NCI-H510A treated with DMSO at 0.1 percent for 48 hours (cell line): ENCODE results near the gene CDK6.

Experiments used
- DNase-seq: peaks from one replicate; lab custom pipeline; 2025; lab: John Stamatoyannopoulos, UW

CDK6 gene

DNA sequence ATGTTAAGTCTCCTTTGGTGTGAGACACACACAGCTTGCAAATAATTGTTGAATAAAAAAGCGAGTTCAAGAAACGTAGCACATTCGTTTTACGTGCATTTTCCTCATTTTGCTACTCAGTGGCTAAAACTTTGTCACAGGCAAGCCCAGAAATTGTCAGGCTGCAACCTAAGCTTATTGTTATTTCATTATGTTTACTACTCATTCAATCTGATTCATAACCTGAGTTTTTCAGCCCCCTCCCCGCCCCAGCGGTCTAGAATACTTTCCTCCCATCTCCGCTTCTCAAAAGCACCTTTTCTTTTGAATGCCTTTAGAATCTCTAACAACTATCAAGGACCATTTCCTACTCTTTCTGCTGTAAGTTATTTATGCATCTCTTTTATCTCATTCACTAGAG, 247.3 kb downstream of the CDK6 start:
- no peak for DNase-seq

DNA sequence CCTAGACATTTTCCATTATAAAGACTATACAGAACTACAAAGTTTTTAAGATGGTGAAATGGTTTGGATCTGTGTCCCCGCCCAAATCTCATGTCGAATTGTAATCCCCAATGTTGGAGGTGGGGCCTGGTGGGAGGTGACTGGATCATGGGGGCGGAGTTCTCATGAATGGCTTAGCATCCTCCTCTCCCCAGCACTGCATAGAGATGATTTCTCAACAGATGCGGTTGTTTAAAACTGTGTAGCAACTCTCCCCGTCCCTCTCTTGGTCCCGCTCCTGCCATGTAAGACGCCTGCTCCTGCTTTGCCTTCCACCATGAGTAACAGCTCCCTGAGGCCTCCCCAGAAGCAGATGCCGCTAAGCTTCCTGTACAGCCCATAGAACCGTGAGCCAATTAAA, 247.8 kb downstream of the CDK6 start:
- no peak for DNase-seq

DNA sequence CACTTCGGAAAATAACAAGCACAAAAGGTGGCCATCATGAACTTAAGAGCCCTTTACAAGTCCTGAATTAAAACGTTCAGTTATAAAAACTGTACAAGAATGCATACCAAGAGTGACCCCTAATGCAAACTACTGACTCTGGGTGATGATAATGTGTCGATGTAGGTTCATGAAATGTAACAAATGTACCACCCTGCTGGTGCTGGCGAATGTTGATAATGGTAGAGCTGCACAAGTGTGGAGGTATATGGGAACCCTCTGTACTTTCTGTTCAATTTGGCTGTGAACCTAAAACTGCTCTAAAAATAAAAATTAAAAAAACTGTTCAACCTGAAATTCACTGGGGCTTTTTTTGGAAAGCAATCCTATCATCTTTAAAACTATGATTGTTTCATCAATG, 249.5 kb downstream of the CDK6 start:
- DNase-seq = no peak

DNA sequence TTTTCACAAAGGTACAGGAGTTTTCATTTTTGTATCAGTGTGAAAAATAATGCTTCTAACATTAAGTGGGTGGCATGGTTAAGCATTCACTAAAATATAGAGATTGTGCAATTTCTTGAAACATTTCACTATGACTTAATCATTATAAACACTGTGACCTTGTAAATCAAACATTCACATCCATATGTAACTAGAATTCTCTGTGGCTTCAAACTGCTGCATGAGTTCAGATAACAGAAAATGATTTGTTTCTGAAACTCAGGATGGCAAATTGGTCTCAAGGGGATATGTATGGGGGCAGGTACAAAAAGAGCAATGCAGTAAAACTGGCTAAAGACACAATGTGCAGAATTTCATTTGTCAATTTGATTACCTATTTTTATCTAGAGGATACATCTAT, 250.0 kb downstream of the CDK6 start:
- no peak for DNase-seq

DNA sequence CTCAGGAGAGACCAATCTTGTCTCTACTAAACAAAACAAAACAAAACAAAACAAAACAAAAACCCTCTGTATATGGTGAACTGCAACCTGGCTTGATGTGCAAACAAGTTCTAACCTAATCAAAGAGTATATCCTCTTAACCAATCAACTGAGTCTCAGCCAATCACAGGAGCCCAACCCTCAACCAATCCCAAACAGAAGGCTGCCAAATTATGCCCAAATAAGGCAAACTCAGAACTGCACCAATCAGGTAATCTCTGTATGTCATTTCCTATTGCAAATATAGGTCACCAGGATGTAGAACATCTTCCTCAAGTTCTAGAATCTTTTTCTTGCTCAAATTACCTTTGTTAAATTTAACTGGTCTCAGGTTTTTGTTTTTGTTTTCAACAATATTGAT, 251.4 kb downstream of the CDK6 start:
- DNase-seq = no peak

DNA sequence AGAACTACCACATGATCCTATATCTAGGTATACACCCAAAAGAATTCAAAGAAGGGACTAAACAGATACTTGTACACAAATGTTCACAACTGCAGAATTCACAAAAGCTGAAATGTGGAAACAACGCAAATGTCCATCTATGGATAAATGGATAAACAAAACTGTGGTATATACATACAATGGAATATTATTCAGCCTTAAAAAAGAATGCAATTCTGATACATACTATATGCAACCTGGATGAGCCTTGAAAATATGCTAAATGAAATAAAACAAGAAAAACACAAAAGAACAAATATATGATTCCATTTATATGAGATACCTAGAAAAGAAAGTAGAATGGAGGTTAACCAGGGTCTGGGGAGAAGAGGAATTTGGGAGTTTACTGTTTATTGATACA, 253.4 kb downstream of the CDK6 start:
- no peak for DNase-seq

DNA sequence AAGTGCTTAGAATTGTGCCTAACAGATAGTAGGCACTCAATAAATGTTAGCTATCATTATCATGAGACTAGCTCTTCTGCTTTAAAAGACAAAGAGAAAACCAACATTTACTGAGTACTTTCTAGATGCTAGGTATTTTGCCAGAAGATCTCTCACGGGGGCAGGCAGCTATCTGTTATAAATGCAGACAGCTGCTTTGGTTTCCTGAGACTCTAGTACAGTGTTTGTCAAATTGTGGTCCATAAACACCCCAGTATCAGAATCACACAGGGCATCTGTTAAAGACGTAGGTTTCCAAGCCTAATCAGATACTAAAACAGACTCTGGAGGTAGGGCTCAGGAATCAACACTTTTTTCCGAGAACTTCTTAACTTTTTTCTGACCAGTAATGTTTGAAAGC, 260.1 kb downstream of the CDK6 start:
- no peak for DNase-seq

DNA sequence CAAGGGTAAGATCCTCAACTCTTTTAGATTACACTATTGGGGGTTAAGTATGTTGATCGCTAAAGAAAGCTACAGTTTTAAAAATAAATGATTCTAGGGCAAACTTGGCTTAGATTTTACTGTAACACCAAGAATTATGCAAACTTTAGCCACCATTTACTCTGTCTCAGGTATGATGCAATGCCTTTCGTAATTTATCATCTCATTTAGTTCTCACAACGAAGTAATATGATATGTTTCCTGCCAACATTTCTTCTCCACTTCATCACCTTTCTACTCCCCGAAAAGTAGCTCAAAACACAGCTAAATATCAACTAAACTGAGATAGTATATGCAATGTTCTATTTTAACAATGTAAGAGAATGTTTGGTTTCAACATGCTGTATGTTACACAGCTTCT, 267.2 kb downstream of the CDK6 start:
- no peak for DNase-seq

DNA sequence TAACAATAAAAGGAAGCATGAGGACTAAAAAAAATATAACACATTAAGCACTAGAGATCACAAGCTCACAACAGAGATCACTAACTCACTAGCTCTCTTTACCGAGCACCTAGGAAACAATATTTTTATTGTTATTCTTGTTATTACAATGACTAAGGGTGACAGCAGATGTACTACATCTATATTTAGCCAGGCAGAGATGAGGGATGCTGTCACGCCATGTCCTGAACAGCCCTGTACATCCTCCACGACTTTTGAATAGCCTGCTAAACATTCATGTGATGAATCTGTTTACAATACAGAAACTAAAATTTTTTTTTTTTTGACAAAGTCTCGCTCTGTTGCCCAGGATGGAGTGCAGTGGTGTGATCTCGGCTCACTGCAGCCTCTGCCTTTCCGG, 268.9 kb downstream of the CDK6 start:
- DNase-seq = no peak

DNA sequence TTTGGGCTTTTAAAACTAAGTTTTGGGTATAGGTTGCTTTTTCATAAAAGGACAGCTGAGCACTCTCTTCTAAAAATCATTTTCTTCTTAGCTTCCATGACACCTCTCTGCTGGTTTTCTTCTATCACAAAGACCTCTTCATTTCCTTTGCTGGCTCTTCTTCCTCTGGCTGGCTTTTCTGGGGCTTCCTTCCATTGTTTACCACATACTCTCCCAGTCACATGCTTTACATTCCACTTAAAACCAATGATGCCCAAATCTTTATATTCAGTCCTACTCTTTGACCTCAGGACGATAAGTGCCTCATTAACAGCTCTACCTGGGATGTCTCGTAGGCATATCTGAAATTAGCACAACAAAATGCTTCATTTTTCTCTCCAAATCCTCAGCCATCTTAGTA, 273.0 kb downstream of the CDK6 start:
- no peak for DNase-seq

DNA sequence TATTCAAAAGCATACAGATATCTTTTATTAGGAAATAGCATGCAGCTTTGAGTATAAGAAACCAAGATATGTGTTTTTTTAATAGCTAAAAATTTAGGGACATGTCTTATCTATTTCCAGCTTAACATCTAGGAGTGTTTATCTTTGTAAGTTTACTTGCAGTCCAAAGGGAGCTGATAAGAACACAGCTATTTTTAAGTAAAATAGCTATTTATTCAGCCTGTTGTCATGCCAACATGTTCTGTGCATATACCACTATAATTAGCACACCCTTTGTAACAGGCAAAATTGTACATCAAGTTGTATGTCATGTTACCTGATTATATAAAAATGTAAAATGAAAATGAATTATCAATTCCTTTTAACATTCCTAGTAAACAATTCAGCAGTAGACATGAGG, 275.8 kb downstream of the CDK6 start:
- DNase-seq = no peak

DNA sequence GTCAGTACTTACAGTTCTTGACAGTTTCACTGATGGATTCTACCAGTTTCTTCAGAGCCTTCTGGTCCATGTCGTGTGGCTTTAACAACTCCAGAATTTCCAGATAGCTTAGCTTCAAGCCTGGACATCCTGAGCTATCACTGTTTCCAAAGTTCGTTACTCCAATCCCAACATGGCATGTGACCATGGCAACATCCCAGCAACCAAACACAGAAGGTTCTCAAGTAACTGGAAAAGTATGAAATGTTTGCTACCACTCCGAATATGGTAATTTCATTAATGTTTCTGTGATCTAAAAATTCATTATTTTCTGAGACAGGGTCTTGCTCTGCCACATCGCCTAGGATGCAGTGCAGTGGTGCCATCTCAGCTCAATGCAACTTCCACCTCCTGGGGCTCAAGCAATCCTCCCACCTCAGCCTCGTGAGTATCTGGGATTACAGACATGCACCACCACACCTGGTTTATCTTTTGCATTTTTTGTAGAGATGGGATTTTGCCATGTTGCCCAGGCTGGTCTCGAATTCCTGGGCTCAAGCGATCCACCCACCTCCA, 278.5 kb downstream of the CDK6 start:
- DNase-seq = no peak

DNA sequence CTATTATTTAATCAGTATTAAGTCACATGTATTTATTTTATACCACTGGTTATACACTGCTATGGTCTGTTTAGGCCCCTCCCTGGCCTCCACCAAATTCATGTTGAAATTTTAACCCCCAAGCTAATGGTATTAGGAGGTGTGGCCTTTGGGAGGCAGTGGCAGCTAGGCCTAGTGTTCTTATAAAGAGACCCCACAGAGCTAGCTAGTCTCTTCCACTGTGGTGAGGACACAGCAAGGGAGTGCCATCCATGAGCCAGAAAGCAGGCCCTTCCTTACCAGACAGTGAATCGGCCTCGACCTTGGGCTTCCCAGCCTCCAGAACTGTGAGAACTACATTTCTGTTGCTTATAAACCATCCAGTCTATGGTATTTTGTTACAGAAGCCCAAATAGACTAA, 279.1 kb downstream of the CDK6 start:
- DNase-seq = no peak
